Endothelial cell of umbilical vein (primary cell): Measurements from ENCODE around the gene INO80B. TPM values are rescaled to one million over a fixed set of nuclear protein-coding genes. Genes with fewer than 3 reads are reported as not detected.

Source experiments
- BruUV-seq: library from RNA; stranded (reverse); fragments of 400-500 nt; replicated peaks from 2 replicates; lab custom pipeline; 2021; lab: Mats Ljungman, UMichigan
- CTCF ChIA-PET: fragments of 300-600, 350-600 bp; sonication (Branson Sonifier 250); formaldehyde crosslinking; loops from one replicate; lab custom pipeline; 2021; ENCODE audit warnings: antibody characterized with exemption, inconsistent platforms; lab: Charles Lee
- POLR2A ChIA-PET: fragments of 300-600, 350-600 bp; sonication (Branson Sonifier 250); formaldehyde crosslinking; loops from one replicate; lab custom pipeline; 2021; ENCODE audit warnings: antibody characterized with exemption, inconsistent platforms; lab: Charles Lee
- DNase-seq: peaks from one replicate; pipeline ENCODE4 v3.0.0-alpha.2; 2011; ENCODE audit warnings: low read depth, low spot score
- FAIRE-seq: peaks from 2 replicates; lab custom pipeline; 2011; peaks lifted over from hg19 to GRCh38; lab: Jason Lieb, UNC
- H2AFZ ChIP-seq: 2 replicates; pipeline ENCODE4 v1.6.0; 2012; ENCODE audit warnings: low read depth, low read length, control low read depth, inconsistent platforms
- H3K27ac ChIP-seq: 2 replicates; pipeline ENCODE4 v1.5.1; 2011; ENCODE audit warnings: low read depth, mild to moderate bottlenecking, control low read depth, low read length, moderate library complexity; ENCODE audit not compliant: insufficient read depth
- H3K27me3 ChIP-seq, 2 experiments: 2 replicates each; pipeline versions ENCODE4 v1.6.0 to v1.6.1; 2011; ENCODE audit warnings: low read length in 2 of 2, mixed read lengths in 1 of 2; ENCODE audit not compliant: control insufficient read depth in 2 of 2, insufficient read depth in 2 of 2
- H3K36me3 ChIP-seq, 2 experiments: 2 replicates in 1 of 2; 3 replicates in 1 of 2; pipeline ENCODE4 v1.5.1; 2011; ENCODE audit warnings: low read length in 2 of 2, mild to moderate bottlenecking in 1 of 2, moderate library complexity in 1 of 2; ENCODE audit not compliant: control insufficient read depth in 2 of 2, insufficient read depth in 2 of 2; ENCODE audit errors: extremely low read depth in 1 of 2
- H3K4me1 ChIP-seq: 3 replicates; pipeline ENCODE4 v1.5.1; 2011; ENCODE audit warnings: mild to moderate bottlenecking, low read length; ENCODE audit not compliant: control insufficient read depth, insufficient read depth; ENCODE audit errors: extremely low read depth
- H3K4me2 ChIP-seq: 2 replicates; pipeline ENCODE4 v1.6.1; 2011; ENCODE audit warnings: low read length, control low read depth, mixed read lengths; ENCODE audit not compliant: insufficient read depth
- H3K4me3 ChIP-seq, 3 experiments: fragments of 200-600 bp in 1 of 3; sonication (generic), shearing (Covaris generic) in 1 of 3; replicated peaks in 1 of 3; 2 replicates each; pipeline ENCODE4 v1.5.1; 2011 to 2016; ENCODE audit warnings: control low read depth in 3 of 3, low read length in 3 of 3, mild to moderate bottlenecking in 2 of 3, inconsistent platforms in 1 of 3, low read depth in 1 of 3, moderate library complexity in 1 of 3; ENCODE audit not compliant: insufficient read depth in 1 of 3
- H3K79me2 ChIP-seq: 2 replicates; pipeline ENCODE4 v1.6.0; 2012; ENCODE audit warnings: low read length, inconsistent platforms; ENCODE audit not compliant: control insufficient read depth, insufficient read depth
- H3K9ac ChIP-seq: replicated peaks from 2 replicates; pipeline ENCODE3; 2011; ENCODE audit warnings: low read length, control low read depth; ENCODE audit not compliant: insufficient read depth; ENCODE audit errors: extremely low read depth
- H3K9me1 ChIP-seq: replicated peaks from 3 replicates; pipeline ENCODE4 v1.6.0; 2011; ENCODE audit warnings: mild to moderate bottlenecking, low read length; ENCODE audit not compliant: control insufficient read depth, insufficient read depth; ENCODE audit errors: extremely low read depth
- H3K9me3 ChIP-seq: replicated peaks from 2 replicates; pipeline ENCODE4 v1.5.1; 2012; ENCODE audit warnings: low read length, inconsistent platforms; ENCODE audit not compliant: control insufficient read depth, insufficient read depth
- H4K20me1 ChIP-seq: replicated peaks from 2 replicates; pipeline ENCODE3; 2011; ENCODE audit warnings: mild to moderate bottlenecking, low read length; ENCODE audit not compliant: control insufficient read depth, insufficient read depth; ENCODE audit errors: extremely low read depth
- CTCF ChIP-seq, 2 donors: IDR thresholded peaks; 1 replicate in 1 of 2; 2 replicates in 1 of 2; pipeline ENCODE4 v1.5.1; 2011; ENCODE audit warnings: low read length in 2 of 2, mild to moderate bottlenecking in 2 of 2, moderate library complexity in 2 of 2, control low read depth in 1 of 2, inconsistent platforms in 1 of 2, low read depth in 1 of 2; ENCODE audit not compliant: insufficient read depth in 1 of 2; ENCODE audit errors: extremely low read depth in 1 of 2
- EZH2 ChIP-seq: IDR thresholded peaks from 2 replicates; pipeline ENCODE4 v1.6.1; 2012; ENCODE audit warnings: borderline replicate concordance, low read depth, mild to moderate bottlenecking, moderate library complexity, low read length, inconsistent platforms; ENCODE audit not compliant: severe bottlenecking
- FOS ChIP-seq: IDR thresholded peaks from 2 replicates; pipeline ENCODE4 v1.6.1; 2011; ENCODE audit warnings: mild to moderate bottlenecking, low read length, moderate library complexity, borderline replicate concordance; ENCODE audit not compliant: insufficient read depth
- GATA2 ChIP-seq: IDR thresholded peaks from 2 replicates; pipeline ENCODE4 v1.7.0; 2011; ENCODE audit warnings: low read depth, mild to moderate bottlenecking, moderate library complexity, mixed read lengths, low read length; ENCODE audit not compliant: insufficient read length, insufficient read depth
- JUN ChIP-seq: IDR thresholded peaks from 2 replicates; pipeline ENCODE4 v1.6.1; 2011; ENCODE audit warnings: borderline replicate concordance, low read depth; ENCODE audit not compliant: insufficient read length, insufficient read depth
- MAX ChIP-seq: IDR thresholded peaks from 2 replicates; pipeline ENCODE4 v1.6.1; 2011; ENCODE audit not compliant: insufficient read depth, insufficient read length
- MYC ChIP-seq: IDR thresholded peaks from one replicate; pipeline ENCODE4 v1.6.1; 2011; ENCODE audit warnings: mild to moderate bottlenecking, low read depth, low read length
- POLR2A ChIP-seq: IDR thresholded peaks from 2 replicates; pipeline ENCODE4 v1.6.1; 2012; ENCODE audit warnings: low read depth, mild to moderate bottlenecking, control low read depth, low read length
- POLR2AphosphoS5 ChIP-seq: IDR thresholded peaks from 2 replicates; pipeline ENCODE4 v1.6.1; 2012; ENCODE audit warnings: low read depth, mild to moderate bottlenecking, control low read depth, low read length, moderate library complexity; ENCODE audit not compliant: insufficient read depth
- dilution Hi-C: fragments of 300-500 bp; cut with MboI; formaldehyde crosslinking; loops from one replicate; pipeline ENCODE4 v1.15.0; 2019; ENCODE audit warnings: low sequenced_read_pairs; ENCODE audit not compliant: extremely low pct_ligation_motif_present
- intact Hi-C: fragments of 100-400 bp; cut with micrococcal nuclease; formaldehyde crosslinking; loops from one replicate; pipeline ENCODE4 v1.10.0; 2022
- polyA plus RNA-seq, 4 experiments: library from polyadenylated mRNA; depleted of rRNA in 3 of 4; stranded (reverse) in 3 of 4; unstranded in 1 of 4; fragments of >200 nt; gene quantifications; 2 replicates each; pipeline versions ENCODE4 v1.2.1 to v1.2.3, GENCODE V29; 2011 to 2012; ENCODE audit warnings: missing spikeins in 1 of 4
- total RNA-seq: library from RNA; stranded (reverse); gene quantifications from 2 replicates; pipeline ENCODE4 v1.2.3, GENCODE V29; 2021

Gene INO80B
- total and polyA plus RNA-seq, 2 donors (not counting 3 experiments of a cell fraction or from before 2014, with no cell fraction given): 15.1 to 24.2 TPM

GRCh38 chr2:74444498-74445318 lies 10.2 kb upstream of the INO80B start:
- intact Hi-C loops (loop anchor here (1.0 kb wide), 1 partner anchor 10 kb away; no protein-coding TSS in a partner anchor), dilution Hi-C loops (no loop called here)
- H3K27me3 ChIP-seq: peaks cover 22 to 36% of the 10 kb centered on the region in 2 experiments
- no peak overlapping the region for H3K4me2 ChIP-seq
- no peak overlapping the region for H2AFZ ChIP-seq
- no peaks in the 10 kb centered on the region for H3K9me3 ChIP-seq
- no peaks in the 10 kb centered on the region for H3K36me3 ChIP-seq
- H4K20me1 ChIP-seq: no peaks in the 10 kb centered on the region
- no peak overlapping the region for H3K27ac ChIP-seq
- H3K79me2 ChIP-seq: no peaks in the 10 kb centered on the region
- H3K9ac ChIP-seq: no peak overlapping the region
- TF ChIP-seq GATA2 (no peak), EZH2 (no peak), MYC (no peak), MAX (no peak), CTCF (IDR thresholded peaks at IDR 0.05; ENCODE audit: extremely low read depth in 1 of 2, insufficient read depth in 1 of 2, low read depth in 1 of 2, low read length in 2 of 2) (no peak), FOS (no peak), POLR2AphosphoS5 (no peak), JUN (no peak), POLR2A (no peak)
- peaks cover 21% of the 10 kb centered on the region for H3K4me1 ChIP-seq
- FAIRE-seq (peak; percentile 35), DNase-seq (no peak)
- POLR2A ChIA-PET: no interaction called here
- no TSS peak for BruUV-seq
- CTCF ChIA-PET: interaction anchor here (1.1 to 1.5 kb wide), 3 partner anchors 10 to 87 kb away, joined by 3 read pairs; partner anchors contain the start of genes INO80B and WBP1
- no peak overlapping the region for H3K4me3 ChIP-seq
- H3K9me1 ChIP-seq: no peaks in the 10 kb centered on the region
